CD4-positive, alpha-beta T cell (primary cell): ENCODE data around the gene SEH1L. TPM values are rescaled to one million over a fixed set of nuclear protein-coding genes. Genes with fewer than 3 reads are reported as not detected.

ENCODE experiments used
- ATAC-seq: fragments of 200-7000 bp; cut with Tn5 transposase; one replicate; pipeline ENCODE4 v1.10.0; 2022; ENCODE audit warnings: mild to moderate bottlenecking; ENCODE audit not compliant: poor library complexity
- CTCF ChIA-PET: fragments of 350-600 bp; sonication (Branson Sonifier 250); formaldehyde crosslinking; loops from one replicate; lab custom pipeline; 2021; ENCODE audit warnings: antibody characterized with exemption, inconsistent platforms; lab: Charles Lee
- POLR2A ChIA-PET: fragments of 350-600 bp; sonication (Branson Sonifier 250); formaldehyde crosslinking; loops from one replicate; lab custom pipeline; 2021; ENCODE audit warnings: antibody characterized with exemption, inconsistent platforms; lab: Charles Lee
- DNase-seq, 14 experiments: peaks; one replicate each; pipeline ENCODE4 v3.0.0-alpha.2; 2013 to 2020; ENCODE audit warnings: mixed read lengths in 2 of 14
- H3K27ac ChIP-seq, 2 donors: one replicate each; pipeline versions ENCODE4 v1.5.1 to v1.7.0; 2013; ENCODE audit warnings: low read length in 2 of 2, low read depth in 1 of 2, mild to moderate bottlenecking in 1 of 2
- H3K27me3 ChIP-seq, 2 experiments: 1 replicate in 1 of 2; 2 replicates in 1 of 2; pipeline versions ENCODE4 v1.6.1 to v1.7.0; 2013; ENCODE audit warnings: low read length in 2 of 2, control low read depth in 1 of 2, mild to moderate bottlenecking in 1 of 2, moderate library complexity in 1 of 2; ENCODE audit not compliant: insufficient read depth in 2 of 2, control insufficient read depth in 1 of 2
- H3K36me3 ChIP-seq: one replicate; pipeline ENCODE4 v1.6.1; 2013; ENCODE audit warnings: low read length, control low read depth; ENCODE audit not compliant: insufficient read depth
- H3K4me1 ChIP-seq: one replicate; pipeline ENCODE4 v1.6.1; 2013; ENCODE audit warnings: low read length, control low read depth; ENCODE audit not compliant: insufficient read depth
- H3K4me3 ChIP-seq: one replicate; pipeline ENCODE4 v1.5.1; 2013; ENCODE audit warnings: mild to moderate bottlenecking, low read length, moderate library complexity
- H3K9me3 ChIP-seq, 2 experiments: 1 replicate in 1 of 2; 2 replicates in 1 of 2; pipeline versions ENCODE4 v1.6.1 to v1.7.0; 2013; ENCODE audit warnings: low read length in 2 of 2, mild to moderate bottlenecking in 2 of 2, control low read depth in 1 of 2, moderate library complexity in 1 of 2; ENCODE audit not compliant: control insufficient read depth in 1 of 2, insufficient read depth in 1 of 2
- H3K27ac Mint-ChIP-seq: one replicate; pipeline ENCODE4 v1.8.0; 2020; ENCODE audit warnings: mixed read lengths
- H3K27me3 Mint-ChIP-seq: one replicate; pipeline ENCODE4 v1.8.0; 2021; ENCODE audit warnings: mixed read lengths
- H3K36me3 Mint-ChIP-seq: one replicate; pipeline ENCODE4 v1.8.0; 2021; ENCODE audit warnings: low read depth, mixed read lengths
- H3K4me1 Mint-ChIP-seq: one replicate; pipeline ENCODE4 v1.8.0; 2021; ENCODE audit warnings: low read depth, mixed read lengths
- H3K4me3 Mint-ChIP-seq: one replicate; pipeline ENCODE4 v1.8.0; 2020; ENCODE audit warnings: mild to moderate bottlenecking, mixed read lengths
- H3K9me3 Mint-ChIP-seq: one replicate; pipeline ENCODE4 v1.8.0; 2020; ENCODE audit warnings: mixed read lengths
- intact Hi-C, 2 experiments: fragments of 100-400 bp; cut with DNase I in 1 of 2; cut with micrococcal nuclease in 1 of 2; formaldehyde crosslinking; loops; one replicate each; pipeline versions ENCODE4 v1.15.1 to v1.9.0; 2023 to 2025; cut with DNase I, micrococcal nuclease
- total RNA-seq, 174 experiments: library from RNA in 2 of 174; stranded (reverse) in 2 of 174; gene quantifications; one replicate each; pipeline ENCODE4 v1.2.3 and lab custom pipeline; 2021 to 2026
- TF ChIP-seq, protein P1 (sequence below): fragments of 200-600 bp; IDR thresholded peaks from one replicate; pipeline ENCODE4 v1.8.0; 2022; ENCODE audit warnings: antibody characterized with exemption, mild to moderate bottlenecking

SEH1L gene
- total RNA-seq, 2 experiments from 2014 or later, result 23.9 to 26.7 TPM

DNA sequence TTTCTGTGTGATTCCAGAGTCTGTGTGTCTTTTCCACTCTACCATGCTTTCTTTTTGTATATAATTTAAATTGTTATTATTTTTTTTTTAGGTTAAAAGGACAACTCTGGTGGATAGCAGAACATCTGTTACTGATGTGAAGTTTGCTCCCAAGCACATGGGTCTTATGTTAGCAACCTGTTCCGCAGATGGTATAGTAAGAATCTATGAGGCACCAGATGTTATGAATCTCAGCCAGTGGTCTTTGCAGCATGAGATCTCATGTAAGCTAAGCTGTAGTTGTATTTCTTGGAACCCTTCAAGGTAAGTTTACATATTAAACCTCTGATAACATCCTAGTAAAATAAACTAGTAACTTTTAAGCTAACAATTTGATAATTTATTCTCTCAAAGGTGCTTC, 15.3 kb downstream of the SEH1L start:
- H3K27ac ChIP-seq, result no peak overlapping the region
- H3K9me3 ChIP-seq, result no peaks in the 10 kb centered on the region
- DNase-seq (no peak), ATAC-seq (no peak)
- H3K36me3 Mint-ChIP-seq, result peaks cover 86% of the 10 kb centered on the region
- H3K27me3 Mint-ChIP-seq, result no peaks in the 10 kb centered on the region
- TF ChIP-seq, protein P1, sequence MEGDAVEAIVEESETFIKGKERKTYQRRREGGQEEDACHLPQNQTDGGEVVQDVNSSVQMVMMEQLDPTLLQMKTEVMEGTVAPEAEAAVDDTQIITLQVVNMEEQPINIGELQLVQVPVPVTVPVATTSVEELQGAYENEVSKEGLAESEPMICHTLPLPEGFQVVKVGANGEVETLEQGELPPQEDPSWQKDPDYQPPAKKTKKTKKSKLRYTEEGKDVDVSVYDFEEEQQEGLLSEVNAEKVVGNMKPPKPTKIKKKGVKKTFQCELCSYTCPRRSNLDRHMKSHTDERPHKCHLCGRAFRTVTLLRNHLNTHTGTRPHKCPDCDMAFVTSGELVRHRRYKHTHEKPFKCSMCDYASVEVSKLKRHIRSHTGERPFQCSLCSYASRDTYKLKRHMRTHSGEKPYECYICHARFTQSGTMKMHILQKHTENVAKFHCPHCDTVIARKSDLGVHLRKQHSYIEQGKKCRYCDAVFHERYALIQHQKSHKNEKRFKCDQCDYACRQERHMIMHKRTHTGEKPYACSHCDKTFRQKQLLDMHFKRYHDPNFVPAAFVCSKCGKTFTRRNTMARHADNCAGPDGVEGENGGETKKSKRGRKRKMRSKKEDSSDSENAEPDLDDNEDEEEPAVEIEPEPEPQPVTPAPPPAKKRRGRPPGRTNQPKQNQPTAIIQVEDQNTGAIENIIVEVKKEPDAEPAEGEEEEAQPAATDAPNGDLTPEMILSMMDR, result no peak
- H3K9me3 Mint-ChIP-seq, result no peaks in the 10 kb centered on the region
- no peak overlapping the region for H3K27ac Mint-ChIP-seq
- ChIA-PET POLR2A (interaction anchor here (2.3 kb wide), 1 partner anchor 14 kb away, joined by 9 read pairs; no protein-coding TSS in a partner anchor), CTCF (interaction anchor here (1.1 kb wide), 1 partner anchor 70 kb away, joined by 3 read pairs; no protein-coding TSS in a partner anchor)
- peaks cover 3% of the 10 kb centered on the region for H3K4me1 ChIP-seq
- no peak overlapping the region for H3K4me3 ChIP-seq
- intact Hi-C loops, result no loop called here
- H3K27me3 ChIP-seq, result no peaks in the 10 kb centered on the region
- H3K4me3 Mint-ChIP-seq, result no peak overlapping the region
- peaks cover 49% of the 10 kb centered on the region for H3K36me3 ChIP-seq
- H3K4me1 Mint-ChIP-seq, result peaks cover 13% of the 10 kb centered on the region

DNA sequence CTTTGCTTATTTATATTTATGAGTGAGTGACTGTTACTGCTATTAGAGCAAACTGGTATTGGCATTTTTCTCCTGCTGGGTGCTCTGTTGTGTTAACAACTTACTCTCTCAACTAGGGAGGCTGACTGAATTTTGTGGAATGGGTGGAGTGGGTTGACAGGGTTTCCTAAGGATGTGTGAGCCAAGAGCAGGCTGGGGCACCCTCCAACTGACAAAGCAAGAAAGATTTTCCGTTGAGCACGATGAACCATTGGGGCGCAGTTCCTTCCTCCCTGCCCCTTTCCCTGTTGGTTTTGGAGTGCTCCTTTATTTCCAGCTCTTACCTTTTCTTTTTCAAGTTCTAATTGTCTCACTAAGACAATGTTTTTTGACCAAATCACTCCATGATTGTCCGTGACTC, 20.3 kb downstream of the SEH1L start:
- TF ChIP-seq, protein P1, result no peak
- no peak overlapping the region for H3K4me3 Mint-ChIP-seq
- intact Hi-C loops, result no loop called here
- H3K36me3 Mint-ChIP-seq, result peaks cover 72% of the 10 kb centered on the region
- H3K27ac Mint-ChIP-seq, result no peak overlapping the region
- Histone ChIP-seq H3K27ac (no peak overlapping the region), H3K27me3 (no peaks in the 10 kb centered on the region), H3K36me3 (peaks cover 57% of the 10 kb centered on the region), H3K9me3 (no peaks in the 10 kb centered on the region), H3K4me3 (no peak overlapping the region), H3K4me1 (peaks cover 8% of the 10 kb centered on the region)
- no peaks in the 10 kb centered on the region for H3K4me1 Mint-ChIP-seq
- DNase-seq (no peak), ATAC-seq (no peak)
- ChIA-PET CTCF (no interaction called here), POLR2A (no interaction called here)
- no peaks in the 10 kb centered on the region for H3K9me3 Mint-ChIP-seq
- no peaks in the 10 kb centered on the region for H3K27me3 Mint-ChIP-seq

DNA sequence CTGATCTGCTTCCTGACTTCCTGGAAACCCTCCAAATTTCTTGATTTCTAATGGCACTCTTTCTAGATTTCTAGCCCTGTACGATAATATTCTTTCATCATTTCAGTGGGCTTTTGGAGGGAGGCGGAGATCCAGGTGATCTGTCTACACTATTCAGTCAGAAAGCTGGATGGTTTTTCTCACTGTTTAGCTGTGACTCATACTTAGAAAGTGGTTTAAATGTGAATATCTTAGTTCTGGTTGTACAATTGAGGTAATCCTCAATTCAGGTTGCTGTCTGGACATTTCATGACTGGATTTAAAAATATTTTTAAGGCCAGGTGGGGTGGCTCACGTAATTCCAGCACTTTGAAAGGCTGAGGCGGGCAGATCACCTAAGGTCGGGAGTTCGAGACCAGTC, 20.8 kb downstream of the SEH1L start:
- Histone ChIP-seq H3K9me3 (no peaks in the 10 kb centered on the region), H3K4me1 (peaks cover 8% of the 10 kb centered on the region), H3K4me3 (no peak overlapping the region), H3K27me3 (no peaks in the 10 kb centered on the region), H3K36me3 (peaks cover 52% of the 10 kb centered on the region), H3K27ac (no peak overlapping the region)
- no peaks in the 10 kb centered on the region for H3K9me3 Mint-ChIP-seq
- no peak overlapping the region for H3K27ac Mint-ChIP-seq
- ATAC-seq, result no peak
- peaks cover 69% of the 10 kb centered on the region for H3K36me3 Mint-ChIP-seq
- intact Hi-C loops, result no loop called here
- POLR2A ChIA-PET, result no interaction called here
- CTCF ChIA-PET, result no interaction called here
- H3K27me3 Mint-ChIP-seq, result no peaks in the 10 kb centered on the region
- TF ChIP-seq, protein P1, result no peak
- no peak for DNase-seq
- H3K4me3 Mint-ChIP-seq, result no peak overlapping the region
- H3K4me1 Mint-ChIP-seq, result no peaks in the 10 kb centered on the region
